ENCODE data around the gene SPCS3. TPM values are rescaled to one million over a fixed set of nuclear protein-coding genes. Genes with fewer than 3 reads are reported as not detected.

SPCS3 gene
- total RNA-seq, 1 experiment from 2014 or later = 128 TPM

DNA sequence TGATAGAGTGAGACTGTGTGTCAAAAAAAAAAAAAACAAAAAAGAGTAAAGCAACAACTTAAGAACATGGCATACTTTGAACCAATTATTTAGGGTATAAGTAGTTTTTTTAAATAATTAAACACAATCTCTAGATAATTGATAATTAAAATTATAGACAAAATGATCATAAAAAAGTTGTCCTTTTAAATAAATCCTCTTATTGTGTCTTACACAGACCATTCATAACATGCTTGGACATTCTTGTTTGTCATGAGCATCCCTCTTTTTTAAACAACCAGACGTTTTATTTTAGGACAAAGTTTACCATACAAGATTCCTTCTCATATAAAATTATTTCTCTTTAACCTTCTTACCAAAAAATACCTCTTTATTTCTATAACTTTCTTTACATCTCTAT is 35.1 kb downstream of the SPCS3 start:
- no peaks in the 10 kb centered on the region for H3K36me3 ChIP-seq (ENCODE audit: insufficient read depth, low read length, poor library complexity, severe bottlenecking)
- TF ChIP-seq, protein P1, sequence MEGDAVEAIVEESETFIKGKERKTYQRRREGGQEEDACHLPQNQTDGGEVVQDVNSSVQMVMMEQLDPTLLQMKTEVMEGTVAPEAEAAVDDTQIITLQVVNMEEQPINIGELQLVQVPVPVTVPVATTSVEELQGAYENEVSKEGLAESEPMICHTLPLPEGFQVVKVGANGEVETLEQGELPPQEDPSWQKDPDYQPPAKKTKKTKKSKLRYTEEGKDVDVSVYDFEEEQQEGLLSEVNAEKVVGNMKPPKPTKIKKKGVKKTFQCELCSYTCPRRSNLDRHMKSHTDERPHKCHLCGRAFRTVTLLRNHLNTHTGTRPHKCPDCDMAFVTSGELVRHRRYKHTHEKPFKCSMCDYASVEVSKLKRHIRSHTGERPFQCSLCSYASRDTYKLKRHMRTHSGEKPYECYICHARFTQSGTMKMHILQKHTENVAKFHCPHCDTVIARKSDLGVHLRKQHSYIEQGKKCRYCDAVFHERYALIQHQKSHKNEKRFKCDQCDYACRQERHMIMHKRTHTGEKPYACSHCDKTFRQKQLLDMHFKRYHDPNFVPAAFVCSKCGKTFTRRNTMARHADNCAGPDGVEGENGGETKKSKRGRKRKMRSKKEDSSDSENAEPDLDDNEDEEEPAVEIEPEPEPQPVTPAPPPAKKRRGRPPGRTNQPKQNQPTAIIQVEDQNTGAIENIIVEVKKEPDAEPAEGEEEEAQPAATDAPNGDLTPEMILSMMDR (conservative IDR thresholded peaks at IDR 0.05; ENCODE audit: low read depth, low read length) = no peak
- TF ChIP-seq EZH2 (IDR thresholded peaks at IDR 0.05; ENCODE audit: borderline replicate concordance, low read depth, low read length, poor library complexity, severe bottlenecking) = no peak
- DNase-seq (ENCODE audit: low spot score) = no peak
- no peaks in the 10 kb centered on the region for H3K4me1 ChIP-seq (ENCODE audit: insufficient read depth, low read length, poor library complexity, severe bottlenecking)
- CTCF ChIA-PET = no interaction called here
- POLR2A ChIA-PET (ENCODE audit: low non-redundant PET) = no interaction called here
- H3K9me3 ChIP-seq (ENCODE audit: low read depth, low read length, poor library complexity, severe bottlenecking) = no peaks in the 10 kb centered on the region
- intact Hi-C loops (cut with micrococcal nuclease; ENCODE audit: unreplicated experiment) = no loop called here
- no TSS peak for BruUV-seq (replicated peaks)
- H3K27ac ChIP-seq (ENCODE audit: low read depth, low read length, poor library complexity, severe bottlenecking) = no peak overlapping the region
- H3K27me3 ChIP-seq (replicated peaks; ENCODE audit: insufficient read depth, low read depth, low read length, poor library complexity) = no peaks in the 10 kb centered on the region
- H3K4me3 ChIP-seq (ENCODE audit: low read depth, low read length, poor library complexity, severe bottlenecking) = no peak overlapping the region

DNA sequence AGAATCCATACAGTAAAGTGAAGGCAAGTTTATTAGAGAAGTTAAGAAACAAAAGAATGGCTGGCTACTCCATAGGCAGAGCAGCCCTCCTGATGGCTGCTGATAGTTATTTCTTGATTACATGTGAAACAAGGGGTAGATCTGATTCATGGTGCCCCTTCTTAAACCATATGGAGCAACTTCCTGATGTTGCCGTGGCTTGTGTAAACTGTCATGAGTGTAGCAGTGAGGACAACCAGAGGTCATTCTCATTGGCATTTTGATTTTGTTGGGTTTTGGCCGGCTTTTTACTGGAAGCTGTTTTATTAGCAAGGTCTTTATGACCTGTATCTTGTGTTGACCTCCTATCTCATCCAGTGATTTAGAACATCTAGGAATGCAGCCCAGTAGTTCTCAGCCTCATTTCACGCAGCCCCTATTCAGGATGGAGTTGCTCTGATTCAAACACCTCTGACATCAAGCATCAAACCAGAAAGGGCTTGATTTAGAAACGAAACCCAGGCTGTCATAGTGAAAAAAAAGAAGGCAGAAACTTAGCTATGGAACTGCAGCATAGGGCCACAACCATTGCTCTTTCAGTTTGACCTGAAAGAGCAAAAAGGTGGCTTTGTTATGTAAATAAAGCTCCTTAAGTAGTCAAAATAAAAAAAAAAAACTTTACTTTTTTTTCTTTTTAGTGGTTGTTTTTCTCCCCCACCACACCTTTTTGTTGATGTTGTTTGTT is 37.8 kb downstream of the SPCS3 start:
- POLR2A ChIA-PET (ENCODE audit: low non-redundant PET) = no interaction called here
- BruUV-seq (replicated peaks) = no TSS peak

DNA sequence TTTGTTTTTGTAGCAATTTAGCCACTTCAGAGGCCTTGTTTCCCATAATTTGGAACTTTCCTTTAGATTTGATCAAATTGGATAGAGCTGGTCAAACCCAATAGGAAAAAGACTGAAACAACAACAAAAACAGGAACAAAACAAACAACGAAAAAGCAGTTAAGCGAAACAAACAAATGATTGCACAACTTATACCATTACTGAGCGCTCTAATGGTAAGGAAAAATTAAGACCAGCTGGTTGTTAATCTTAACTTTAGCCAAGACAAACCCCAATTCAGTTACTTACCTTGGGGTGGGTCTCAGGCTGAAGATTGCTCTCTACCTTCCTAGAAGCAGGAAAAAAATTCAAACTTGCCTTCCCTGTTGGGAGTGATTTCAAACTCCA is 38.3 kb downstream of the SPCS3 start:
- Histone ChIP-seq H3K27ac (ENCODE audit: low read depth, low read length, poor library complexity, severe bottlenecking) (no peak overlapping the region), H3K9me3 (ENCODE audit: low read depth, low read length, poor library complexity, severe bottlenecking) (no peaks in the 10 kb centered on the region), H3K36me3 (ENCODE audit: insufficient read depth, low read length, poor library complexity, severe bottlenecking) (no peaks in the 10 kb centered on the region), H3K27me3 (replicated peaks; ENCODE audit: insufficient read depth, low read depth, low read length, poor library complexity) (no peaks in the 10 kb centered on the region), H3K4me3 (ENCODE audit: low read depth, low read length, poor library complexity, severe bottlenecking) (no peak overlapping the region), H3K4me1 (ENCODE audit: insufficient read depth, low read length, poor library complexity, severe bottlenecking) (no peaks in the 10 kb centered on the region)
- CTCF ChIA-PET = no interaction called here
- intact Hi-C loops (cut with micrococcal nuclease; ENCODE audit: unreplicated experiment) = no loop called here
- DNase-seq (ENCODE audit: low spot score) = no peak
- POLR2A ChIA-PET (ENCODE audit: low non-redundant PET) = no interaction called here
- TF ChIP-seq, protein P1 (conservative IDR thresholded peaks at IDR 0.05; ENCODE audit: low read depth, low read length) = no peak
- no TSS peak for BruUV-seq (replicated peaks)

More for the DNA sequence above, 37.8 kb downstream of the SPCS3 start:
- no peaks in the 10 kb centered on the region for H3K36me3 ChIP-seq (ENCODE audit: insufficient read depth, low read length, poor library complexity, severe bottlenecking)
- intact Hi-C loops (cut with micrococcal nuclease; ENCODE audit: unreplicated experiment) = no loop called here
- no peaks in the 10 kb centered on the region for H3K9me3 ChIP-seq (ENCODE audit: low read depth, low read length, poor library complexity, severe bottlenecking)
- DNase-seq (ENCODE audit: low spot score) = no peak
- no peak overlapping the region for H3K4me3 ChIP-seq (ENCODE audit: low read depth, low read length, poor library complexity, severe bottlenecking)
- CTCF ChIA-PET = no interaction called here
- H3K4me1 ChIP-seq (ENCODE audit: insufficient read depth, low read length, poor library complexity, severe bottlenecking) = no peaks in the 10 kb centered on the region
- H3K27me3 ChIP-seq (replicated peaks; ENCODE audit: insufficient read depth, low read depth, low read length, poor library complexity) = no peaks in the 10 kb centered on the region
- TF ChIP-seq EZH2 (IDR thresholded peaks at IDR 0.05; ENCODE audit: borderline replicate concordance, low read depth, low read length, poor library complexity, severe bottlenecking) = no peak
- TF ChIP-seq, protein P1 (conservative IDR thresholded peaks at IDR 0.05; ENCODE audit: low read depth, low read length) = no peak
- no peak overlapping the region for H3K27ac ChIP-seq (ENCODE audit: low read depth, low read length, poor library complexity, severe bottlenecking)

Data from A673 (cell line).